Glutamatergic neuron (in vitro differentiated cells): ENCODE data around the gene LRRC43. TPM values are rescaled to one million over a fixed set of nuclear protein-coding genes. Genes with fewer than 3 reads are reported as not detected.

Experiments
- DNase-seq: peaks from one replicate; pipeline ENCODE4 v3.0.0; 2022
- H3K27ac Mint-ChIP-seq: one replicate; pipeline ENCODE4 v1.8.0; 2020; ENCODE audit warnings: mild to moderate bottlenecking, mixed read lengths, inconsistent platforms; ENCODE audit not compliant: unreplicated experiment
- H3K27me3 Mint-ChIP-seq: one replicate; pipeline ENCODE4 v1.8.0; 2020; ENCODE audit warnings: mild to moderate bottlenecking, moderate library complexity, mixed read lengths, inconsistent platforms; ENCODE audit not compliant: unreplicated experiment
- H3K36me3 Mint-ChIP-seq: one replicate; pipeline ENCODE4 v1.8.0; 2020; ENCODE audit warnings: mild to moderate bottlenecking, mixed read lengths, inconsistent platforms; ENCODE audit not compliant: unreplicated experiment
- H3K4me1 Mint-ChIP-seq: one replicate; pipeline ENCODE4 v1.8.0; 2020; ENCODE audit warnings: mild to moderate bottlenecking, low read depth, mixed read lengths, inconsistent platforms; ENCODE audit not compliant: unreplicated experiment
- H3K4me3 Mint-ChIP-seq: one replicate; pipeline ENCODE4 v1.8.0; 2020; ENCODE audit warnings: mild to moderate bottlenecking, mixed read lengths, inconsistent platforms; ENCODE audit not compliant: unreplicated experiment
- H3K9me3 Mint-ChIP-seq: one replicate; pipeline ENCODE4 v1.8.0; 2020; ENCODE audit warnings: mild to moderate bottlenecking, moderate library complexity, mixed read lengths, inconsistent platforms; ENCODE audit not compliant: unreplicated experiment
- CTCF ChIP-seq: fragments of 200-600 bp; sonication (generic); IDR thresholded peaks from one replicate; pipeline ENCODE4 v1.5.0; 2021; ENCODE audit not compliant: partially characterized antibody, unreplicated experiment
- total RNA-seq: library from RNA; stranded (reverse); fragmentation: NEBNext Ultra II Directional; extraction: Animal tissue kit (Norgen Biotek cat#: 25700); gene quantifications from one replicate; pipeline ENCODE4 v1.2.1, GENCODE V29; 2021; ENCODE audit not compliant: unreplicated experiment

The LRRC43 gene
- total RNA-seq, 1 donor from 2014 or later = 4.3 TPM

DNA sequence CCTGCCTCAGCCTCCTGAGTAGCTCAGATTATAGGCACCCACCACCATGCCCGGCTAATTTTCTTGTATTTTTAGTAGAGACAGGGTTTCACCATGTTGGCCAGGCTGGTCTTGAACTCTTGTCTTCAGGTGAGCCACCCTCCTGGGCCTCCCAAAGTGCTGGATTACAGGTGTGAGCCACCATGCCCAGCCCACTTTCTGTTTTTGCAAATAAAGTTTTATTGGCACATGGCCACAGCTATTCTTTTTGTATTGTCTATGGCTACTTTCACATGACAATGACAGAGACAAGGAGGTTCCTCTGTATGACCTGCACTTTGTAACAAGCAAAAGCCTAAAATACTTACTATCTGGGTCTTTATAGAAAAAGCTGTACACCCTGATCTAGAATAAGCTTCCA lies 62.6 kb downstream of the LRRC43 start:
- H3K4me3 Mint-ChIP-seq = no peak overlapping the region
- no peak overlapping the region for H3K27ac Mint-ChIP-seq
- H3K36me3 Mint-ChIP-seq = peaks cover 4% of the 10 kb centered on the region
- peaks cover 1% of the 10 kb centered on the region for H3K9me3 Mint-ChIP-seq
- no peaks in the 10 kb centered on the region for H3K4me1 Mint-ChIP-seq
- TF ChIP-seq CTCF = no peak
- H3K27me3 Mint-ChIP-seq = peaks cover 2% of the 10 kb centered on the region
- DNase-seq = no peak

GRCh38 chr12:122250047-122250446 lies 67.1 kb downstream of the LRRC43 start:
- DNase-seq = no peak
- no peaks in the 10 kb centered on the region for H3K4me1 Mint-ChIP-seq
- H3K27me3 Mint-ChIP-seq = no peaks in the 10 kb centered on the region
- no peak overlapping the region for H3K27ac Mint-ChIP-seq
- no peak overlapping the region for H3K4me3 Mint-ChIP-seq
- H3K9me3 Mint-ChIP-seq = no peaks in the 10 kb centered on the region
- TF ChIP-seq CTCF = no peak
- peaks cover 4% of the 10 kb centered on the region for H3K36me3 Mint-ChIP-seq

DNA sequence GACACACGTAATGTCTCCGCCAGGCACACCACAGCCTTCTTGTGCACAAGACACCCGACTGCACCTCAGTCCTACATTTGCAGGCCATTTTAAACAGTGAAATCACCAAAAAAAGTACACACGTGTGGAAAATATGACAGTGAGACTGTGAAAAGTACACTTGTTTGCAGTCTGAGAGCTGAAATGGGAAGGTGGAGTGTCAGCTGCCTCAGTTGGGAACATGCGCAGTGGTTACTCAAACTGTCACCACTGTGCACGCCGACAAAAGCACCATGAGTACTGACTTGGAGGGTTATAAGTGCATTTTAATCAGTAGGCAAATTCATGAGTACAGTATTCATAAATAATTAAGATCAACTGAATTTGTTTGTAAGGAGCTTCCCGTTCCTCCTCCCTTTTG lies 67.6 kb downstream of the LRRC43 start:
- no peaks in the 10 kb centered on the region for H3K4me1 Mint-ChIP-seq
- H3K9me3 Mint-ChIP-seq = no peaks in the 10 kb centered on the region
- no peak for TF ChIP-seq CTCF
- H3K36me3 Mint-ChIP-seq = peaks cover 4% of the 10 kb centered on the region
- peak overlapping the region; percentile 50 for H3K27ac Mint-ChIP-seq
- H3K27me3 Mint-ChIP-seq = no peaks in the 10 kb centered on the region
- H3K4me3 Mint-ChIP-seq = no peak overlapping the region
- DNase-seq = no peak

Other genes with a start within 250 kb of the LRRC43 start
- 148 TPM for gene BCL7A, start 161.2 kb upstream of the LRRC43 start, total RNA-seq
- 120 TPM for gene MLXIP, start 104.4 kb upstream of the LRRC43 start, total RNA-seq
- gene IL31, start 8.9 kb upstream of the LRRC43 start, total RNA-seq = not detected
- 1.8 TPM for gene B3GNT4, start 20.6 kb downstream of the LRRC43 start, total RNA-seq
- 68.7 TPM for gene DIABLO, start 42.9 kb downstream of the LRRC43 start, total RNA-seq
- 49.2 TPM for gene VPS33A, start 83.4 kb downstream of the LRRC43 start, total RNA-seq
- 65.7 TPM for gene CLIP1, start 239.5 kb downstream of the LRRC43 start, total RNA-seq